ENCODE results near the gene DVL1.
"Not testable (repeated sequence)": the region's sequence is repeated elsewhere in the genome, so short reads cannot be mapped to it uniquely, and the experiment has no call there.

DVL1 gene

DNA sequence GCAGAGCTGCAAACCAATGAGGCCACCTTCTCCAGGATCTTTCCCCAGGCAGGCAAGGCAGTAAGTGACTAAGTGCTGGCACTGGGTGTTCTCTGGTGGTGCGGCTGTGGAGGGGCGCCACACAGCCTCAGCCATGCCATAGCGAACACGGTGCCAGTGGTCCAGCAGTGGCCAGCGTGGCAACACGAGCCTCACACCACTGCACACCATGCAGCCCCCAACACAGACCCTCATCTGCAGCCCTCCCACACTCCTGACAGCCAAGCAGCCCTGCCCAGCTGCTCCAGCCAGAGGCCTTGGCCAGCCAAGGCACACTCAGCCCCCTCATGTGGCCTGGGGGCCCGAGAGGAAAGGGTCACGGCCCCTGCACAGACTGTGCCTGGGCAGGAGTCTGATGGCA, 27.7 kb downstream of the DVL1 start:
- Histone ChIP-seq H3K36me3 (ENCODE audit: control insufficient read depth, insufficient read depth, low read length, severe bottlenecking) (peaks cover 15% of the 10 kb centered on the region), H3K9me3 (ENCODE audit: control insufficient read depth, low read length) (no peaks in the 10 kb centered on the region), H3K9ac (ENCODE audit: low read length) (peak overlapping the region; percentile 39), H3K27me3 (replicated peaks; ENCODE audit: control insufficient read depth, insufficient read depth, low read length) (no peaks in the 10 kb centered on the region), H3K4me3 (ENCODE audit: low read length) (no peak overlapping the region), H3K4me1 (ENCODE audit: control insufficient read depth, insufficient read depth, low read length) (peaks cover 44% of the 10 kb centered on the region)
- no peak for DNase-seq (ENCODE audit: low read depth)

- peaks cover 15% of the 10 kb centered on the region for H3K36me3 ChIP-seq (ENCODE audit: control insufficient read depth, insufficient read depth, low read length, severe bottlenecking)
Measured at GRCh38 chr1:1320666-1321448, 28.4 kb downstream of the DVL1 start.

GRCh38 chr1:1319646-1319941, 29.6 kb downstream of the DVL1 start:
- Histone ChIP-seq H3K27me3 (replicated peaks; ENCODE audit: control insufficient read depth, insufficient read depth, low read length) (no peaks in the 10 kb centered on the region), H3K4me1 (ENCODE audit: control insufficient read depth, insufficient read depth, low read length) (peaks cover 34% of the 10 kb centered on the region), H3K9me3 (ENCODE audit: control insufficient read depth, low read length) (no peaks in the 10 kb centered on the region), H3K4me3 (ENCODE audit: low read length) (no peak overlapping the region), H3K36me3 (ENCODE audit: control insufficient read depth, insufficient read depth, low read length, severe bottlenecking) (peaks cover 19% of the 10 kb centered on the region), H3K9ac (ENCODE audit: low read length) (no peak overlapping the region)
- no peak for DNase-seq (ENCODE audit: low read depth)

More at GRCh38 chr1:1320666-1321448, 28.4 kb downstream of the DVL1 start:
- Histone ChIP-seq H3K4me3 (ENCODE audit: low read length) (no peak overlapping the region), H3K9ac (ENCODE audit: low read length) (peak overlapping the region; percentile 39), H3K27me3 (replicated peaks; ENCODE audit: control insufficient read depth, insufficient read depth, low read length) (no peaks in the 10 kb centered on the region), H3K9me3 (ENCODE audit: control insufficient read depth, low read length) (no peaks in the 10 kb centered on the region), H3K4me1 (ENCODE audit: control insufficient read depth, insufficient read depth, low read length) (peaks cover 42% of the 10 kb centered on the region)
- no peak for DNase-seq (ENCODE audit: low read depth)

DNA sequence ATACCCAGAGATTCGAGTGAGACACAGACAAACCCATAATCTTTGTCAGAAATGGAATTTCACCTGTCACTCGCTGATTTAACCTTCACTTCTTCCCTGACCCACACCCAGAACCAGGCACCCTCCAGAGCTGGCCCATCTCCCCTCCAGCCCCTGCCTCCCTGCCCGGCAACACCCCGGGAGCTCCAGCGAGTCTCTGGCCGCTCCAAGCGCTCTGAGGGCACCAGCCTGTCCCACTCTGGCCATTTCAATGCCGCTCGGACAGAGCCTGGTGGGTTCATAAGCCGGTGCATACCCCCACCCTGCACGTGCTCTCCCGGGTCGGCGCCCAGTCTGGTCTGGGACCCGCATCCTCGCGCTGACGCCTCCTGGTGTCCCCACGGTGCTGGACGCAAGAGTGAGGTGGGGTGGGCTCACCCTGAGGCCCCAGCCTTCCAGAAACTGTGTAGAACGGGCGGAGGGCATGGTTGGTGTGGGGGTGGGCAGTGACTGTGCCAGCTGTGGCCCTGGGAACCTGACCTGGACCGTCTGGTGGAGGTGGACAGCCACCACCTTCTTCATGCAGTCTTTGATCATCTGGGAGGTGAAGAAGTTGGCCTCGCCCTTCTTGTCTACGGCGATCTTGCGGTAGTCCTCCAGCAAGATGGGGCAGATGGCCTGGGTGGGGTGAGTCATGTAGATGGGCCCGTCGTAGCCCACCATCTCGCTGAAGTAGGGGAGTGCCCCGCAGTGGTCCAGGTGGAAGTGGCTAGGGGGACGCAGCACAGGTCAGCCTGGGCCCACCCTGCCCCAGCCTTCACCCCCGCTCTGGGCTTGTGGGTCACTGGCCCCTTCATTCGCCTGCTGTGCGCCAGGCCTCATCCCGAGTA, 30.2 kb downstream of the DVL1 start:
- Histone ChIP-seq H3K9me3 (ENCODE audit: control insufficient read depth, low read length) (no peaks in the 10 kb centered on the region), H3K4me1 (ENCODE audit: control insufficient read depth, insufficient read depth, low read length) (peaks cover 34% of the 10 kb centered on the region), H3K9ac (ENCODE audit: low read length) (peak overlapping the region; percentile 39), H3K36me3 (ENCODE audit: control insufficient read depth, insufficient read depth, low read length, severe bottlenecking) (peaks cover 25% of the 10 kb centered on the region), H3K4me3 (ENCODE audit: low read length) (no peak overlapping the region), H3K27me3 (replicated peaks; ENCODE audit: control insufficient read depth, insufficient read depth, low read length) (no peaks in the 10 kb centered on the region)
- no peak for DNase-seq (ENCODE audit: low read depth)

- H3K9ac ChIP-seq (ENCODE audit: low read length), result peak overlapping the region; percentile 39
- no peaks in the 10 kb centered on the region for H3K9me3 ChIP-seq (ENCODE audit: control insufficient read depth, low read length)
- no peaks in the 10 kb centered on the region for H3K27me3 ChIP-seq (replicated peaks; ENCODE audit: control insufficient read depth, insufficient read depth, low read length)
- H3K4me3 ChIP-seq (ENCODE audit: low read length), result no peak overlapping the region
- H3K4me1 ChIP-seq (ENCODE audit: control insufficient read depth, insufficient read depth, low read length), result peaks cover 30% of the 10 kb centered on the region
- peaks cover 34% of the 10 kb centered on the region for H3K36me3 ChIP-seq (ENCODE audit: control insufficient read depth, insufficient read depth, low read length, severe bottlenecking)
- DNase-seq (ENCODE audit: low read depth), result peak; percentile 93
Measured at GRCh38 chr1:1318131-1318652, 31.0 kb downstream of the DVL1 start.

DNA sequence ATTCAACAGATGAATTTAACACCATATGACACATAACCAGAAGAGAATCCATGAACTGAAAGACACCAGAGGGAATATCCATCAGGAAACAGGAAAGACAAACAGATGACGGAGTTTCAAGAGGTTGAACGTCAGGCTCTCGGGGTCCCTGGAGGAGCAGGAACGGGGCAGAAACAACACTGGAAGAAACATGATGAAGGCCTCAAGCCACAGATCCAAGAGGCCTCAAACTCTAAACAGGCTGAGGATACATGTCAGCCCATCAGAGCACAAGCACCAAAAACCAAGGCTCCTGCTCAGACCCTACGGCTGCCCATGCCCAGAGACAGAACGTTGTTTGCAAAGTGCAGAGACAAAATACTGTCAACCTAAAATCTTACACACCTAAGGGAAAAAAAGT, 31.8 kb downstream of the DVL1 start:
- no peak overlapping the region for H3K9ac ChIP-seq (ENCODE audit: low read length)
- peaks cover 41% of the 10 kb centered on the region for H3K36me3 ChIP-seq (ENCODE audit: control insufficient read depth, insufficient read depth, low read length, severe bottlenecking)

GRCh38 chr1:1316199-1316598, 33.0 kb downstream of the DVL1 start:
- H3K27me3 ChIP-seq (replicated peaks; ENCODE audit: control insufficient read depth, insufficient read depth, low read length); H3K9ac ChIP-seq (ENCODE audit: low read length); DNase-seq (ENCODE audit: low read depth); H3K9me3 ChIP-seq (ENCODE audit: control insufficient read depth, low read length); H3K4me3 ChIP-seq (ENCODE audit: low read length): not testable (repeated sequence)
- Histone ChIP-seq H3K4me1 (ENCODE audit: control insufficient read depth, insufficient read depth, low read length) (peaks cover 23% of the 10 kb centered on the region), H3K36me3 (ENCODE audit: control insufficient read depth, insufficient read depth, low read length, severe bottlenecking) (peaks cover 51% of the 10 kb centered on the region)

More for the DNA sequence above, 31.8 kb downstream of the DVL1 start:
- H3K9me3 ChIP-seq (ENCODE audit: control insufficient read depth, low read length), result no peaks in the 10 kb centered on the region
- DNase-seq (ENCODE audit: low read depth), result no peak
- H3K4me1 ChIP-seq (ENCODE audit: control insufficient read depth, insufficient read depth, low read length), result peaks cover 27% of the 10 kb centered on the region
- H3K27me3 ChIP-seq (replicated peaks; ENCODE audit: control insufficient read depth, insufficient read depth, low read length), result no peaks in the 10 kb centered on the region
- no peak overlapping the region for H3K4me3 ChIP-seq (ENCODE audit: low read length)

DNA sequence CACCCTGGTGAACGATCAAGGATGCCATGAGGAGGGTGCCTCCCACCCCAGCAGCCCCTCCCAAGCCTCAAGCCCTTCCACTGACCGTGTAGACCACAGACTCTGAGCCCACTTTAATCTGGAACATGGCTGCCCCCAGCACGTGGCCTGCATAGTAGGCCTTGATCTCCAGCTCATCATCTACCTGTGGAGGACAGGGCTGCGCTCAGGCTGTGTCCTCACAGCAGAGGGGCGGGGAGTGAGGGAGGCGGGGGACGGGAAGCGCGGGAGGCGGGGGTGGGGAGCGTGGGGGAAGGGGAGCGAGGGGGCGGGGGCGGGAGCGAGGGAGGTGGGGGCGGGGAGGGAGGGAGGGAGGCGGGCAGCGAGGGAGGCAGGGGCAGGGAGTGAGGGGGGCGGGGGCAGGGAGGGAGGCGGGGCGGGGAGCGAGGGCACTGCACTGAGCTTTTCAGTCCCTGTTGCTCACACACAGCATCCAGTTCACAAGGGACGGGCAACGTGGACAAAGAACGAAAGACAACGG, 33.7 kb downstream of the DVL1 start:
- no peaks in the 10 kb centered on the region for H3K27me3 ChIP-seq (replicated peaks; ENCODE audit: control insufficient read depth, insufficient read depth, low read length)
- no peak for DNase-seq (ENCODE audit: low read depth)

GRCh38 chr1:1314678-1315335, 34.4 kb downstream of the DVL1 start:
- Histone ChIP-seq H3K4me1 (ENCODE audit: control insufficient read depth, insufficient read depth, low read length) (peaks cover 17% of the 10 kb centered on the region), H3K36me3 (ENCODE audit: control insufficient read depth, insufficient read depth, low read length, severe bottlenecking) (peaks cover 60% of the 10 kb centered on the region), H3K4me3 (ENCODE audit: low read length) (no peak overlapping the region), H3K9ac (ENCODE audit: low read length) (no peak overlapping the region), H3K27me3 (replicated peaks; ENCODE audit: control insufficient read depth, insufficient read depth, low read length) (no peaks in the 10 kb centered on the region), H3K9me3 (ENCODE audit: control insufficient read depth, low read length) (no peaks in the 10 kb centered on the region)
- no peak for DNase-seq (ENCODE audit: low read depth)

More for the DNA sequence above, 33.7 kb downstream of the DVL1 start:
- H3K9me3 ChIP-seq (ENCODE audit: control insufficient read depth, low read length), result no peaks in the 10 kb centered on the region
- no peak overlapping the region for H3K9ac ChIP-seq (ENCODE audit: low read length)
- H3K4me1 ChIP-seq (ENCODE audit: control insufficient read depth, insufficient read depth, low read length), result peaks cover 17% of the 10 kb centered on the region
- H3K36me3 ChIP-seq (ENCODE audit: control insufficient read depth, insufficient read depth, low read length, severe bottlenecking), result peaks cover 57% of the 10 kb centered on the region
- no peak overlapping the region for H3K4me3 ChIP-seq (ENCODE audit: low read length)

GRCh38 chr1:1314237-1314586, 35.0 kb downstream of the DVL1 start:
- peaks cover 56% of the 10 kb centered on the region for H3K36me3 ChIP-seq (ENCODE audit: control insufficient read depth, insufficient read depth, low read length, severe bottlenecking)
- DNase-seq (ENCODE audit: low read depth), result no peak
- no peaks in the 10 kb centered on the region for H3K9me3 ChIP-seq (ENCODE audit: control insufficient read depth, low read length)
- no peaks in the 10 kb centered on the region for H3K27me3 ChIP-seq (replicated peaks; ENCODE audit: control insufficient read depth, insufficient read depth, low read length)
- H3K4me1 ChIP-seq (ENCODE audit: control insufficient read depth, insufficient read depth, low read length), result peaks cover 23% of the 10 kb centered on the region
- H3K9ac ChIP-seq (ENCODE audit: low read length), result no peak overlapping the region
- no peak overlapping the region for H3K4me3 ChIP-seq (ENCODE audit: low read length)
